ENCODE measurements around the gene LAPTM4A.

Gene LAPTM4A

DNA sequence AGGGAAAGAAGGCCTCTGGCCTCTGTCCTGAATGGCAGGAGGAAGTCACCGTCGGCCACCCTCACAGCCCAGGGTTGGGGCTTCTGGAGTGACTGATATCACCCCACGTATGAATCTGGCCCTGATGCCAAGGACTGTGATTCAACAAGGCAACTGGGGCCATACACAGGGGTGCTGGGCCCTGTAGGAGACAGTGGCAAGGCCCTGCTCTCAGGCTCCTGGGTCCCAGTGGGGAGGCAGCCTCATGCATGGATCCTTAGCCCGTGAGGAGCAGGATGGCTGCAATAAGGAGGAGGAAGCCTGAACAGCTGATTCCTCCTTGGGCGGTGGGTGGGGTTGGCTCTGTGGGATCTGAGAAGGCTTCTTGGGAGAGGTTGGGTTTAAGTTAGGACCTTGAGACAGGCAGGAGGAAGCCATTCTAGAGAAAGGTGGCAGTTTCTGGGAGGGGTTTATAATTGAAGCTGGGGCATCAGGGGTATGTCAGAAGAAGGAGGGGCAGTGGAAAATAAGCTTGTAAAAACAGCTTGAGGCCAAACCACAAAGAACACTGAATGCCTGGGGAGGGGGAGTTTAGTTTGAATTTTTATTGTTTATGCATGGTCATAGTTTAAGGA, 42.8 kb upstream of the LAPTM4A start:
- POLR2A ChIA-PET = no interaction called here

DNA sequence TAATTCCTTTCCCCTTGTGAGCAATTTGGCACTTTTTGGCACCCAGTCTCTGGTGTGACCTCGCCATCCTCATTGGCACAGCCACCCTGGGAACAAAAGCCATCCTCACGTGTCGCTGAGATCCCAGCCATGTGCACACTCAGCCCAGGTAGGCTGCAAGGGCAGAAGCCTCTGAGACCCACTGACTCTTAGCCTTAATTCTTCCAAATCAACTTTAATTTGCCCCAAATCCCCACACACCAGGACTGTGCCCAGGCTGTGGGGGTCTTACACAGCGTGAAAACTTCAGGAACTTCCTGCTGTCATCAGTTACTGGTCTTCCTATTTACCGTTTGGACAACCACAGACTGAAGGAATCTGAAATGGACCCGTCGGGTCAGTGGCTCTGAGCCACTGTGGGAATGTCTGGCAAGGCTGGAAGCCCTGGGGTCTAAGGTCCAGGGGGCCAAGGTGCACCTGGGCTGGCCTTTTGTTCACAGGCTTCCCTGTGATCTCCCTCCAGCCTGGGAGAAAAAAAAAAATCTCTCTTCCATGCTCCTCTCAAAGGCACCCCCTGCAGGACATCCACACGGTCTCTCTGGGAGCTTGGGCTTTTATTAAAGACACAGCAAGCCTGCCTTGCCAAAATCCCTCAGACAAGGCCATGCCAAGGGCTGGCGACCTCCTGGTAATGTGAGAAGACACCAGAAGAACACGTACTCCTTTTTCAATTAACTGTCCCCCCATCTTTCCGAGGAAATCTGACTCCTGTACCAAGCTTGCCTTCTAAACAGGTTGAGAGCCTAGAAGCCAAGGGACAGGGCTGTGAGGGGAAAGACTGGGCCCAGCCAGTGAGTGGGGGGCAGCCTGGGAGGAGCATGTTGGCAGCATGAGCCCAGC, 42.1 kb upstream of the LAPTM4A start:
- H3K36me3 ChIP-seq (ENCODE audit: control insufficient read depth in 4 of 4, insufficient read depth in 4 of 4, low read length in 3 of 4) = no peaks in the 10 kb centered on the region
- POLR2A ChIA-PET = no interaction called here

More for the DNA sequence above, 42.8 kb upstream of the LAPTM4A start:
- 87% methylated on average over 4 of the region's 5 CpGs for WGBS (ENCODE audit: insufficient coverage)
- no peaks in the 10 kb centered on the region for H3K27me3 ChIP-seq (replicated peaks in 2 of 5; ENCODE audit: control insufficient read depth in 4 of 5, insufficient read depth in 5 of 5, low read length in 4 of 5)
- H3K4me3 ChIP-seq (ENCODE audit: control insufficient read depth in 1 of 7, extremely low read depth in 1 of 7, insufficient read depth in 4 of 7, low read depth in 2 of 7, low read length in 6 of 7) = no peak overlapping the region
- H3K4me1 ChIP-seq (ENCODE audit: control extremely low read depth in 1 of 4, control insufficient read depth in 4 of 4, insufficient read depth in 4 of 4, low read length in 3 of 4) = no peaks in the 10 kb centered on the region
- no peaks in the 10 kb centered on the region for H3K36me3 ChIP-seq (ENCODE audit: control insufficient read depth in 4 of 4, insufficient read depth in 4 of 4, low read length in 3 of 4)
- no peak for DNase-seq
- no peaks in the 10 kb centered on the region for H3K9me3 ChIP-seq (ENCODE audit: control extremely low read depth in 1 of 5, control insufficient read depth in 4 of 5, insufficient read depth in 2 of 5, low read depth in 1 of 5, low read length in 4 of 5)
- CTCF ChIA-PET = interaction anchor here (0.6 to 4.5 kb wide), 18 partner anchors 10 to 255 kb away, joined by 3 to 42 read pairs (median 4); partner anchors contain the start of gene MATN3
- no peak overlapping the region for H3K27ac ChIP-seq (ENCODE audit: insufficient read depth in 1 of 2, low read depth in 1 of 2, low read length in 2 of 2, poor library complexity in 1 of 2, severe bottlenecking in 2 of 2)

DNA sequence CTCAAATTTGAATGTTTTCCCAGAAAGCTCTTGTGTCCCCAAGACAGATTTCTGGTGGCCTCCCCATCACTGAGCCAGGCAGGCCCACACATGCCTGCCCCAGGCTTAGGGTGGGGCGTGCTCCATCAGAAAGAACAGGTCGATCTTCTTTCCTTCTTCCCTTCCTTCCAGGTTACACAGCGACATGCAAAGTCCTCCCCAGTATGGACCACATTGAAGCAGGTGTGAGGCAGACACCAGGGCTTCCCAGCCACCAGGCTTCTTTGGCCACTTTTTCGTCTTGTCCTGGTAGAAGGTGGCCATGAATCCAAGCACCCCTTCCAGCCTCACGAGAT, 41.4 kb upstream of the LAPTM4A start:
- H3K36me3 ChIP-seq (ENCODE audit: control insufficient read depth in 4 of 4, insufficient read depth in 4 of 4, low read length in 3 of 4) = no peaks in the 10 kb centered on the region
- peaks cover 0 to 5% (median 2%) of the 10 kb centered on the region in 4 experiments for H3K4me1 ChIP-seq (ENCODE audit: control extremely low read depth in 1 of 4, control insufficient read depth in 4 of 4, insufficient read depth in 4 of 4, low read length in 3 of 4)
- no peaks in the 10 kb centered on the region for H3K9me3 ChIP-seq (ENCODE audit: control extremely low read depth in 1 of 5, control insufficient read depth in 4 of 5, insufficient read depth in 2 of 5, low read depth in 1 of 5, low read length in 4 of 5)
- DNase-seq = no peak
- WGBS (ENCODE audit: insufficient coverage) = 89% methylated on average over 5 of the region's 5 CpGs
- POLR2A ChIA-PET = no interaction called here
- CTCF ChIA-PET = interaction anchor here (1.1 to 1.5 kb wide), 2 partner anchors 21 to 78 kb away, joined by 3 to 5 read pairs; no protein-coding TSS in a partner anchor
- H3K4me3 ChIP-seq (ENCODE audit: control insufficient read depth in 1 of 7, extremely low read depth in 1 of 7, insufficient read depth in 4 of 7, low read depth in 2 of 7, low read length in 6 of 7) = no peak overlapping the region
- H3K27me3 ChIP-seq (replicated peaks in 2 of 5; ENCODE audit: control insufficient read depth in 4 of 5, insufficient read depth in 5 of 5, low read length in 4 of 5) = no peaks in the 10 kb centered on the region
- H3K27ac ChIP-seq (ENCODE audit: insufficient read depth in 1 of 2, low read depth in 1 of 2, low read length in 2 of 2, poor library complexity in 1 of 2, severe bottlenecking in 2 of 2) = no peak overlapping the region

More for the DNA sequence above, 42.1 kb upstream of the LAPTM4A start:
- peak; percentile 40 to 55 (median 47) for DNase-seq
- CTCF ChIA-PET = interaction anchor here (0.9 to 4.5 kb wide), 10 partner anchors 12 to 151 kb away, joined by 3 to 42 read pairs (median 4); partner anchors contain the start of gene MATN3
- WGBS (ENCODE audit: insufficient coverage) = 70% methylated on average over 11 of the region's 11 CpGs
- H3K4me3 ChIP-seq (ENCODE audit: control insufficient read depth in 1 of 7, extremely low read depth in 1 of 7, insufficient read depth in 4 of 7, low read depth in 2 of 7, low read length in 6 of 7) = no peak overlapping the region
- no peak overlapping the region for H3K27ac ChIP-seq (ENCODE audit: insufficient read depth in 1 of 2, low read depth in 1 of 2, low read length in 2 of 2, poor library complexity in 1 of 2, severe bottlenecking in 2 of 2)
- no peaks in the 10 kb centered on the region for H3K9me3 ChIP-seq (ENCODE audit: control extremely low read depth in 1 of 5, control insufficient read depth in 4 of 5, insufficient read depth in 2 of 5, low read depth in 1 of 5, low read length in 4 of 5)
- peaks cover 0 to 4% (median 2%) of the 10 kb centered on the region in 4 experiments for H3K4me1 ChIP-seq (ENCODE audit: control extremely low read depth in 1 of 4, control insufficient read depth in 4 of 4, insufficient read depth in 4 of 4, low read length in 3 of 4)
- no peaks in the 10 kb centered on the region for H3K27me3 ChIP-seq (replicated peaks in 2 of 5; ENCODE audit: control insufficient read depth in 4 of 5, insufficient read depth in 5 of 5, low read length in 4 of 5)

DNA sequence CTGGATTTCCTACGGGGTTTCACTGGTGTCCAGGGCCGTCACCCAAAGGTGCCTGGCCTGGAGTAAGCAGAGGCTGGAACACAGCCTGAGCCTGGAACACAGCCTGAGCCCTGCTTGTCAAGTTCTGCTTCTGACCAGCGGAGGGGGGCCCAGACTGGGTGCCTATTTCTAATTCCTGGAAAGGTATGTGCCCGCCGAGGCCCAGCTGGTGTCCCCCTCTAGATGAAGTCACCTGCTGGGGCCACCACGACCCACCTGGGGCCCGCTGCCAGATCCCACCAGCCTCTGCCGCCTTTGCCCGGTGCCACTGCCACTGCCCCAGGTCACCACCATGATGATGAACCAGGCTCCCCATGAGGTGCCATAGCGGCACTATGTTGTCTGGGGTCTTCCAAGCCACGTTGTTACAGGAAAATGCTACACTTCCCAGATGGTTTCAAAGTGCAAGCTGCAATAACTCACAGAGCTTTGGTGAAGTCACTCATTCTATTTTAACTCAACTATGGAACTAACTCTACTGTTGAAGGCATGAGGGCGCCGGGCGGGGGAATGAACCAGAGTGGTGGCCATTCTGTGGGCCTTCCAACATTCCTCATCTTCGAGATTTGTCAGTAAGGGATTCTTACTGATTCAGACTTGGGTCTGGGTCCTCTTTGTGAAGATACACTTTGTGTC, 40.9 kb upstream of the LAPTM4A start:
- POLR2A ChIA-PET = no interaction called here
- Histone ChIP-seq H3K27ac (ENCODE audit: insufficient read depth in 1 of 2, low read depth in 1 of 2, low read length in 2 of 2, poor library complexity in 1 of 2, severe bottlenecking in 2 of 2) (no peak overlapping the region), H3K4me1 (ENCODE audit: control extremely low read depth in 1 of 4, control insufficient read depth in 4 of 4, insufficient read depth in 4 of 4, low read length in 3 of 4) (peaks cover 0 to 5% (median 2%) of the 10 kb centered on the region in 4 experiments), H3K9me3 (ENCODE audit: control extremely low read depth in 1 of 5, control insufficient read depth in 4 of 5, insufficient read depth in 2 of 5, low read depth in 1 of 5, low read length in 4 of 5) (no peaks in the 10 kb centered on the region), H3K27me3 (replicated peaks in 2 of 5; ENCODE audit: control insufficient read depth in 4 of 5, insufficient read depth in 5 of 5, low read length in 4 of 5) (no peaks in the 10 kb centered on the region), H3K36me3 (ENCODE audit: control insufficient read depth in 4 of 4, insufficient read depth in 4 of 4, low read length in 3 of 4) (no peaks in the 10 kb centered on the region), H3K4me3 (ENCODE audit: control insufficient read depth in 1 of 7, extremely low read depth in 1 of 7, insufficient read depth in 4 of 7, low read depth in 2 of 7, low read length in 6 of 7) (no peak overlapping the region)
- no peak for DNase-seq
- WGBS (ENCODE audit: insufficient coverage) = 96% methylated on average over 15 of the region's 15 CpGs
- CTCF ChIA-PET = interaction anchor here (1.0 to 1.5 kb wide), 3 partner anchors 10 to 78 kb away, joined by 3 to 5 read pairs (median 4); no protein-coding TSS in a partner anchor

DNA sequence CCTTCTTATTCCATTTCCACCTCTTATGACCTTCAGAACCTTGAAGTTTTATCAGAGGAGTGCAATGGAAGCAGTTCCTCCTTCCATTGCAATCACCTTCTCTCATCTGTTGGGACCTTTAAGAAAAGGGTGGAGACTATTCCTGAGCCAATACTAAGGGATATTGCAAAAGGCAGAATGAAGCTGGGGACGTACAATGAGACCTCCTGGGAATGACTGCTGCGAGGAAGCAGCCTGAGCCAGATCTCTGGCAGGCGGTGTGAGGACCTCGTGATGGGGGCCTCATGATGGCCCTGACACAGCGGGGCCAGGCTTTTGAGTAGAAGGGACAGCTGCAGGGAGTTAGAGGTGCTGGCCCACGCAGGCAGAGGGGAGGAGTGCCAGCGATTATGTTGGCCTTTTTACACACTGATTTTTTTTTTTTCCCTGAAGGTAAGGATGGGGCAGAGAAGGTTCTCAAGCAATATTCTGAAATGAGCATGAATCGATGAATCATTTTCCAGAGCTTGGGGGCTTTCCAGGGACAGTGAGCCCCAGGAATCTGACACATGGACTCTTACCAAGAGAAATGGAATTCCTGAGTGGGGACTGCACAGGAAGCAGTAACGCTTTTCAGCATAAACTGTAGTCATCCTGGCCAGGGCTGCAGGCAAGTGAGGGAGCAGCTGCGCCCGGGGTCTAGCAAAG, 40.0 kb upstream of the LAPTM4A start:
- no peak for DNase-seq
- peaks cover 0 to 5% (median 2%) of the 10 kb centered on the region in 4 experiments for H3K4me1 ChIP-seq (ENCODE audit: control extremely low read depth in 1 of 4, control insufficient read depth in 4 of 4, insufficient read depth in 4 of 4, low read length in 3 of 4)
- WGBS (ENCODE audit: insufficient coverage) = 89% methylated on average over 11 of the region's 11 CpGs
- no peaks in the 10 kb centered on the region for H3K27me3 ChIP-seq (replicated peaks in 2 of 5; ENCODE audit: control insufficient read depth in 4 of 5, insufficient read depth in 5 of 5, low read length in 4 of 5)
- no peaks in the 10 kb centered on the region for H3K36me3 ChIP-seq (ENCODE audit: control insufficient read depth in 4 of 4, insufficient read depth in 4 of 4, low read length in 3 of 4)
- no peaks in the 10 kb centered on the region for H3K9me3 ChIP-seq (ENCODE audit: control extremely low read depth in 1 of 5, control insufficient read depth in 4 of 5, insufficient read depth in 2 of 5, low read depth in 1 of 5, low read length in 4 of 5)
- ChIA-PET CTCF (interaction anchor here (1.0 to 1.5 kb wide), 3 partner anchors 9 to 77 kb away, joined by 3 to 5 read pairs (median 4); no protein-coding TSS in a partner anchor), POLR2A (interaction anchor here (0.6 kb wide), 1 partner anchor 62 kb away, joined by 3 read pairs; no protein-coding TSS in a partner anchor)
- no peak overlapping the region for H3K27ac ChIP-seq (ENCODE audit: insufficient read depth in 1 of 2, low read depth in 1 of 2, low read length in 2 of 2, poor library complexity in 1 of 2, severe bottlenecking in 2 of 2)
- H3K4me3 ChIP-seq (ENCODE audit: control insufficient read depth in 1 of 7, extremely low read depth in 1 of 7, insufficient read depth in 4 of 7, low read depth in 2 of 7, low read length in 6 of 7) = no peak overlapping the region

DNA sequence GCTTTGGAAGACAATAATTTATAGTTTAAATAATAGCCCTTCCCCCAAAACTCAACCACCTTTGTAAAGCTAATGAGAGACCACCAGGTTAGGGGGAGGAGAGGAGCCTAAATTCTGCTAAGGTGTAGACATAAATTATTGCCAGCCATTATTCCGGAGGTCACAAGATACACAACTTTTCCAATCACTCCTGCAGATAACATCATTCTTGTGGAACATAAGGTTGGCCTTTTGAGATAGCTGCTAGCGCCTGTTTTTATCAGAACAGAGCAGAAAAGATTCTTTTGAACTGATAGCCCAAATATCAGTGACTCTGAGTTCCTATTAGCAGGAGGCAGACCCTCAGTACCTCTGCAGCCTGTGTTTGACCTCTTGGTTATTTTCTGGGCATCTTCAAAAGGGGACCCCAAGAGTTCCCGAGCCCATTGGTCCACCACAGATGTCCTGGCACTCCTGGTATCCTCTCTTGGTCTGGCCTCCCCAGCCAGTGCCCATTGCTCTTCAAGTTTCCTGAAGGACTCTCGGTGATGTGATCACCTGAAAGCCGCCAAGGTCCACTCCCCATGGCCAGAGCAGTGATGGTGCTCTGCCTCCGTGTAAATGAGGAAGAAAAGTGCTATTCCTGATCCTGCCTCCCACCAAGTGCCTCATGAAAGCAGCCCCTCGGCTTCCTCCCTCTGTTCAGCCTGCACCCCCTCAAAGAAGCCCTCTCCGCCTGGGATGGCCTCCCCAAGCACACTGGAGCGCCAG, 38.5 kb upstream of the LAPTM4A start:
- WGBS (ENCODE audit: insufficient coverage) = 83% methylated on average over 6 of the region's 9 CpGs
- CTCF ChIA-PET = interaction anchor here (0.7 to 2.8 kb wide), 4 partner anchors 11 to 156 kb away, joined by 3 to 9 read pairs (median 4); no protein-coding TSS in a partner anchor

More for the DNA sequence above, 38.5 kb upstream of the LAPTM4A start:
- no peaks in the 10 kb centered on the region for H3K27me3 ChIP-seq (replicated peaks in 2 of 5; ENCODE audit: control insufficient read depth in 4 of 5, insufficient read depth in 5 of 5, low read length in 4 of 5)
- no peak overlapping the region for H3K4me3 ChIP-seq (ENCODE audit: control insufficient read depth in 1 of 7, extremely low read depth in 1 of 7, insufficient read depth in 4 of 7, low read depth in 2 of 7, low read length in 6 of 7)
- H3K4me1 ChIP-seq (ENCODE audit: control extremely low read depth in 1 of 4, control insufficient read depth in 4 of 4, insufficient read depth in 4 of 4, low read length in 3 of 4) = peaks cover 0 to 5% (median 2%) of the 10 kb centered on the region in 4 experiments
- no peak for DNase-seq
- H3K27ac ChIP-seq (ENCODE audit: insufficient read depth in 1 of 2, low read depth in 1 of 2, low read length in 2 of 2, poor library complexity in 1 of 2, severe bottlenecking in 2 of 2) = no peak overlapping the region
- H3K9me3 ChIP-seq (ENCODE audit: control extremely low read depth in 1 of 5, control insufficient read depth in 4 of 5, insufficient read depth in 2 of 5, low read depth in 1 of 5, low read length in 4 of 5) = no peaks in the 10 kb centered on the region
- POLR2A ChIA-PET = no interaction called here
- H3K36me3 ChIP-seq (ENCODE audit: control insufficient read depth in 4 of 4, insufficient read depth in 4 of 4, low read length in 3 of 4) = no peaks in the 10 kb centered on the region
